Measurements from ENCODE around the gene PHACTR1.
"Not testable (repeated sequence)": the region's sequence is repeated elsewhere in the genome, so short reads cannot be mapped to it uniquely, and the experiment has no call there.

The PHACTR1 gene

GRCh38 chr6:12716298-12716916, at the start of gene PHACTR1:
Gene PHACTR1, plus strand, starts transcription at chr6:12716767.
- in situ Hi-C loops (cut with MboI; ENCODE audit: low pct_unique_long_range_greater_than_20kb, low sequenced_read_pairs), result no loop called here

GRCh38 chr6:12666886-12667285, 49.7 kb upstream of the PHACTR1 start:
- DNase-seq, result no peak
- in situ Hi-C loops (cut with MboI; ENCODE audit: low pct_unique_long_range_greater_than_20kb, low sequenced_read_pairs), result no loop called here

More at GRCh38 chr6:12716298-12716916, at the start of gene PHACTR1:
- DNase-seq, result no peak

- DNase-seq, result no peak
- in situ Hi-C loops (cut with MboI; ENCODE audit: low pct_unique_long_range_greater_than_20kb, low sequenced_read_pairs), result no loop called here
These were observed 40.6 kb upstream of the PHACTR1 start for GRCh38 chr6:12675931-12676330.

GRCh38 chr6:12679341-12679740, 37.2 kb upstream of the PHACTR1 start:
- in situ Hi-C loops (cut with MboI; ENCODE audit: low pct_unique_long_range_greater_than_20kb, low sequenced_read_pairs), result no loop called here
- no peak for DNase-seq

- DNase-seq, result no peak
- in situ Hi-C loops (cut with MboI; ENCODE audit: low pct_unique_long_range_greater_than_20kb, low sequenced_read_pairs), result no loop called here
These were observed 23.4 kb upstream of the PHACTR1 start for GRCh38 chr6:12693122-12693521.

- in situ Hi-C loops (cut with MboI; ENCODE audit: low pct_unique_long_range_greater_than_20kb, low sequenced_read_pairs), result no loop called here
- DNase-seq, result no peak
These were observed 18.3 kb upstream of the PHACTR1 start for GRCh38 chr6:12698298-12698697.

- no peak for DNase-seq
- in situ Hi-C loops (cut with MboI; ENCODE audit: low pct_unique_long_range_greater_than_20kb, low sequenced_read_pairs), result no loop called here
These were observed 11.6 kb upstream of the PHACTR1 start for GRCh38 chr6:12704946-12705345.

- no peak for DNase-seq
- in situ Hi-C loops (cut with MboI; ENCODE audit: low pct_unique_long_range_greater_than_20kb, low sequenced_read_pairs), result no loop called here
These were observed 7.5 kb upstream of the PHACTR1 start for GRCh38 chr6:12709116-12709515.

GRCh38 chr6:12709556-12710232, 6.9 kb upstream of the PHACTR1 start:
- DNase-seq, result no peak

GRCh38 chr6:12710921-12711320, 5.6 kb upstream of the PHACTR1 start:
- in situ Hi-C loops (cut with MboI; ENCODE audit: low pct_unique_long_range_greater_than_20kb, low sequenced_read_pairs), result no loop called here
- no peak for DNase-seq

More at GRCh38 chr6:12709556-12710232, 6.9 kb upstream of the PHACTR1 start:
- in situ Hi-C loops (cut with MboI; ENCODE audit: low pct_unique_long_range_greater_than_20kb, low sequenced_read_pairs), result no loop called here

GRCh38 chr6:12714022-12714421, 2.5 kb upstream of the PHACTR1 start:
- in situ Hi-C loops (cut with MboI; ENCODE audit: low pct_unique_long_range_greater_than_20kb, low sequenced_read_pairs), result no loop called here
- no peak for DNase-seq

GRCh38 chr6:12715437-12715836, 1.1 kb upstream of the PHACTR1 start:
- in situ Hi-C loops (cut with MboI; ENCODE audit: low pct_unique_long_range_greater_than_20kb, low sequenced_read_pairs), result no loop called here
- DNase-seq, result no peak

- in situ Hi-C loops (cut with MboI; ENCODE audit: low pct_unique_long_range_greater_than_20kb, low sequenced_read_pairs), result no loop called here
These were observed 789 bp downstream of the PHACTR1 start for GRCh38 chr6:12717356-12717755.

GRCh38 chr6:12718015-12718414, 1.4 kb downstream of the PHACTR1 start:
- in situ Hi-C loops (cut with MboI; ENCODE audit: low pct_unique_long_range_greater_than_20kb, low sequenced_read_pairs), result no loop called here
- no peak for DNase-seq

More at GRCh38 chr6:12717356-12717755, 789 bp downstream of the PHACTR1 start:
- DNase-seq, result no peak

GRCh38 chr6:12719017-12719416, 2.5 kb downstream of the PHACTR1 start:
- no peak for DNase-seq
- in situ Hi-C loops (cut with MboI; ENCODE audit: low pct_unique_long_range_greater_than_20kb, low sequenced_read_pairs), result no loop called here

GRCh38 chr6:12720310-12720709, 3.7 kb downstream of the PHACTR1 start:
- DNase-seq, result no peak
- in situ Hi-C loops (cut with MboI; ENCODE audit: low pct_unique_long_range_greater_than_20kb, low sequenced_read_pairs), result no loop called here

- in situ Hi-C loops (cut with MboI; ENCODE audit: low pct_unique_long_range_greater_than_20kb, low sequenced_read_pairs), result no loop called here
- DNase-seq, result no peak
These were observed 8.7 kb downstream of the PHACTR1 start for GRCh38 chr6:12725263-12725662.

GRCh38 chr6:12729467-12729866, 12.9 kb downstream of the PHACTR1 start:
- DNase-seq, result no peak
- in situ Hi-C loops (cut with MboI; ENCODE audit: low pct_unique_long_range_greater_than_20kb, low sequenced_read_pairs), result no loop called here

- in situ Hi-C loops (cut with MboI; ENCODE audit: low pct_unique_long_range_greater_than_20kb, low sequenced_read_pairs); DNase-seq: not testable (repeated sequence)
These were observed 14.2 kb downstream of the PHACTR1 start for GRCh38 chr6:12730809-12731208.

- DNase-seq, result no peak
- in situ Hi-C loops (cut with MboI; ENCODE audit: low pct_unique_long_range_greater_than_20kb, low sequenced_read_pairs), result no loop called here
These were observed 17.3 kb downstream of the PHACTR1 start for GRCh38 chr6:12733876-12734275.

- in situ Hi-C loops (cut with MboI; ENCODE audit: low pct_unique_long_range_greater_than_20kb, low sequenced_read_pairs), result no loop called here
- DNase-seq, result no peak
These were observed 19.2 kb downstream of the PHACTR1 start for GRCh38 chr6:12735786-12736185.
